ENCODE results near the gene CBX1.
"Not testable (repeated sequence)": the region's sequence is repeated elsewhere in the genome, so short reads cannot be mapped to it uniquely, and the experiment has no call there.

CBX1 gene

DNA sequence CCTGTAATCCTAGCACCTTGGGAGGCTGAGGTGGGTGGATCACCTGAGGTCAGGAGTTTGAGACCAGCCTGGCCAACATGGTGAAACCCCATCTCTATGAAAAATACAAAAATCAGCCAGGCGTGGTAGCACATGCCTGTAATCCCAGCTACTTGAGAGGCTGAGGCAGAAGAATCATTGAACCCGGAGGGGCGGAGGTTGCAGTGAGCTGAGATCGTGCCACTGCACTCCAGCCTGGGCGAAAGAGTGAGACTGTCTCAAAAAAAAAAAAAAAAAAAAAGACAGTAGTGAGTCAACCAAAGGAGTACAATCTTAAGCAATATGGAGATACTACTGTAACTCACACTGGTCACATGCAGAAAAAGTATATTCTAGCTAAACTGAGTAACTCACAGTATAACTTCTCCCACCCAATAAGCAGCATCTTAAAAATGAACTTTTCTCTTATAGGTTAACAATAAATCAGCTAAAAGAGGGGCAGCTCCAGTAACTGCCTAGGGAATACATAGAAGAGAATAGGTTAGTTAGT lies 27.6 kb downstream of the CBX1 start:
- DNase-seq (ENCODE audit: low read depth in 2 of 2) = not testable (repeated sequence)

DNA sequence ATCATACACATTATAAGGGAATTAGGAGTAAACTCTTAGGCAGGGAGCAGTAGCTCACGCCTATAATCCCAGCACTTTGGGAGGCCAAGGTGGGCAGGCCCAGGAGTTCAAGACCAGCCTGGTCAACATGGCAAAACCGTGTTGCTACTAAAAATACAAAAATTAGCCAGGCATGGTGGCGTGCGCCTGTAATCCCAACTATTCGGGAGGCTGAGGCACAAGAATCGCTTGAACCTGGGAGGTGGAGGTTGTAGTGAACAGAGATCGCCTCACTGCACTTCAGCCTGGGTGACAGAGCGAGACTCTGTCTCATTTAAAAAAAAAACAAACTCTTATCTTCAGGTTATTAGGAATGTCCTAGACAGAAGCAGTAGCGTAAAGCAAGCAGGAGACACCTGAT lies 28.5 kb downstream of the CBX1 start:
- not testable (repeated sequence) for DNase-seq (ENCODE audit: low read depth in 2 of 2)

DNA sequence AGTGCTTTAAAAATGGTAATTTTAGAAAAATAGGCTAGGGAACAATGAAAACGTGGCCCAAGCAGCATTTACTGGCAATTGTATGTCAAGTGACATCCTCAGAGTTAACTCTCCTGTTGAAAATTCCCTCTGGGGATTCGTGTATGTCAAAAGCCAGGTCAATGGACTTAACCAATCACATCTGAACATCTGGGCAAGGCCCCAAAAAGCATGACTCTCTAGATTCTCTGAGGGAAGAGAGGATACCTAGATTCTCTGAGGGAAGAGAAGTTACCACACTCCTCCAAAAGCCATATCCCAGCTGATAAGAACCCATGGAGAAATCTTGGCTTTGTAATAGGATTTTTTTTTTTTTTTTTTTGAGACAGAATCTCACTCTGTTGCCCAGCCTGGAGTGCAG lies 29.6 kb downstream of the CBX1 start:
- no peak for DNase-seq (ENCODE audit: low read depth in 2 of 2)

DNA sequence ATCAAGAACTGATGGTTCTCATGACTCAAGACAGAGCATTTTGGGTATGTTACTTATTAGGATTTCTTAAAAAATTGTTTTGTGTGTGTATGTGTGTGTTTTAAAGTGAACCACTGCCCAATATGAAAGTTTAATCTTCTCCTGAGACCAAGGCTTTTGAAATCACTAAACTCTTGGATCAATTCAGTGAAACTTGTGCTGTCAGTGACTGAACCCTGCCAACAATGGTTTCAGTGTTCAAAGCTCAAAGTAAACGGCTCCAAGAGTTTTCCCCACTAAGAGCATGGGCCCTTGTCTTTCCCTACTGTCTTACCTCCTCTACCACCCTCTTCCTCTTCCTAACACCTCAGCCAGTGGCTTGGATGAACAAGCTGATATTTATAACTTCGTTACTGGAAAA lies 31.1 kb downstream of the CBX1 start:
- no peak for DNase-seq (ENCODE audit: low read depth in 2 of 2)

- no peak for DNase-seq (ENCODE audit: low read depth in 2 of 2)
Observed at GRCh38 chr17:48068491-48068961, 32.8 kb downstream of the CBX1 start.

DNA sequence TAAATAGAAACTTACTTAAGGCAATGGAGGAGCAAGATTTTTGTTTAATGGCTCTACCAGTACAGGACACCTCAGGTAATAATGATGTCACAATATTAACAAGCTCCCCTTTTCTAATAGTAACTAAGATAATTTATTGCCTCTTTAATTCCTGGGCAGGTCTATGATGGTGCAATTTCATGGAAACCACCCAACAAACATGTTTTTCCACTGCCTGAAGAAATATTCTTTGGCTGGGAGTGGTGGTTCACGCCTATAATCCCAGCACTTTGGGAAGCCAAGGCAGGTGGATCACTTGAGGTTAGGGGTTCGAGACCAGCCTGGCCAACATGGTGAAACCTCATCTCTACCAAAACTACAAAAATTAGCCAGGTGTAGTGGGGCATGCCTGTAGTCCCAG lies 33.5 kb downstream of the CBX1 start:
- DNase-seq (ENCODE audit: low read depth in 2 of 2) = not testable (repeated sequence)

- no peak for DNase-seq (ENCODE audit: low read depth in 2 of 2)
Observed at GRCh38 chr17:48067245-48067644, 34.0 kb downstream of the CBX1 start.

DNA sequence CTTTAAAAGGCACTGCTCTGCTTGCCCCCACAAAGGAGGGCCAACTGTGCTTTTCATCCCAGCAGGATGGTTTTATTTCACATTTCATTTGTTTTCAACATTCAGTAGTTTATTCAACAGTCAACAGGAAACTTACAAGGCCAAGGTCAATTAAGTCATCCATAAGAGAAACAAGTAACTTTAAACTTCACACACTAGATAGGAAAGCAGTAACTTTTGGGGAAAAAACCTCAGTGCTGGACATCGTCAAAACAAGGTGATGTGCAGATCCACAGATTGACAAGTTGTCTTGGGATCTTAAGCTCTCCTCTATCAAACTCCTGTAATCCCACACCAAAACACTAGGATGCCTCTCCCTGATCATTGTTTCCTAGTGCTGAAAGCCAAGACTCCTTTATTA lies 34.6 kb downstream of the CBX1 start:
- no peak for DNase-seq (ENCODE audit: low read depth in 2 of 2)

DNA sequence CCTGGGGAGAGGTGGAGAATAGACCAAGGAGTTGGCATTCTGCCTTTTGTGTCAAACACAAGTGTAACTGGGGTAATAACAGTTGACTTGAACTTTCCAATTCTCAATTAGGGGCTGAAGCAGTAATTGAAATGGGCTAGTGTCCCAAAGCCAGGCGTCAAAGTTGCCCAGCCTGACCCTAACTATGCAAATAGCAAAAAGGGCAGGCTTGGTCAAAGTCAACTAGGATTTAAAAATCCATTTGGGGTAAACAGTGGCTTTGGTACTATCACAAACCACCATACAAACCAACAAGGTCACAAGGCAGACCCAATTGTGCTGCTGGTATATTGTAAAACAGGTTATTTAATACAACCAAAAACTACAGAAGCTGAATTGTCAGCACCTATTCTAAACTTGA lies 35.1 kb downstream of the CBX1 start:
- DNase-seq (ENCODE audit: low read depth in 2 of 2) = no peak

GRCh38 chr17:48064638-48065037 lies 36.6 kb downstream of the CBX1 start:
- DNase-seq (ENCODE audit: low read depth in 2 of 2) = no peak

DNA sequence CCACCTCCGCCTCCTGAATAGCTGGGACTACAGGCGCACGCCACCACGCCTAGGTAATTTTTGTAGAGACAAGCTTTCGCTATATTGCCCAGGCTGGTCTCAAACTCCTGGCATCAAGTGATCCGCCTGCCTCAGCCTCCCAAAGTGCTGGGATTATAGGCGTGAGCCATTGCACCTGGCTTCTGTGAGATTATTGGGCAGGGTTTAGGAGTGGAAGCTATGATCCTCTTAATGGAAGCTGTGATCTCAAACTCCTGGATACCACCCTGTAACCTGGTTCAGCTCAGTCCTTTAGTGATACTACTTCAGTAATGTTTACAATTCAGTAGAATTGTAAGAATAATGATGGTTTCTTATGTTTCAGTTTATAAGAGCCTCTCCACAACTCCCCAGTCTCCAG lies 39.0 kb downstream of the CBX1 start:
- DNase-seq (ENCODE audit: low read depth in 2 of 2) = no peak

DNA sequence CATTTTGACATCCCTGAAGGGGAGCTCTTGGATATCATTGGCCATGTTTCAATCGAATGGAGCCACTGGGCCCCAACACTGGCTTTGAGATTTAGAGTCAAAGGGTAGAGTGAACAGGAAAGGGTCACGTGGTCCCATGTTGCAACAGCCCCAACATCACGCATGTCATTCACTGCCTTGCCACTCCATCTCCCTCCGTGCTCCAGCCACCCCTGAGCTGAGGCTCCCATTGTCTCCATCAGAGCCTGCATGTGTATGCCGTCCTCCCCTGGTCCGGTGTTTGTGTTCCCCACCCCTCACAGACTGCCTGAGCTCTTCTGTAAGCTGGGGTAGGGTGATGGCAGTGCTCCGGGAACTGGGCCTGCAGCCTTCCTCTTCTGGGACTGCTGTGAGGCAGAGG lies 41.0 kb downstream of the CBX1 start:
- DNase-seq (ENCODE audit: low read depth in 2 of 2) = no peak

GRCh38 chr17:48059125-48059668 lies 42.1 kb downstream of the CBX1 start:
- DNase-seq (ENCODE audit: low read depth in 2 of 2) = no peak

DNA sequence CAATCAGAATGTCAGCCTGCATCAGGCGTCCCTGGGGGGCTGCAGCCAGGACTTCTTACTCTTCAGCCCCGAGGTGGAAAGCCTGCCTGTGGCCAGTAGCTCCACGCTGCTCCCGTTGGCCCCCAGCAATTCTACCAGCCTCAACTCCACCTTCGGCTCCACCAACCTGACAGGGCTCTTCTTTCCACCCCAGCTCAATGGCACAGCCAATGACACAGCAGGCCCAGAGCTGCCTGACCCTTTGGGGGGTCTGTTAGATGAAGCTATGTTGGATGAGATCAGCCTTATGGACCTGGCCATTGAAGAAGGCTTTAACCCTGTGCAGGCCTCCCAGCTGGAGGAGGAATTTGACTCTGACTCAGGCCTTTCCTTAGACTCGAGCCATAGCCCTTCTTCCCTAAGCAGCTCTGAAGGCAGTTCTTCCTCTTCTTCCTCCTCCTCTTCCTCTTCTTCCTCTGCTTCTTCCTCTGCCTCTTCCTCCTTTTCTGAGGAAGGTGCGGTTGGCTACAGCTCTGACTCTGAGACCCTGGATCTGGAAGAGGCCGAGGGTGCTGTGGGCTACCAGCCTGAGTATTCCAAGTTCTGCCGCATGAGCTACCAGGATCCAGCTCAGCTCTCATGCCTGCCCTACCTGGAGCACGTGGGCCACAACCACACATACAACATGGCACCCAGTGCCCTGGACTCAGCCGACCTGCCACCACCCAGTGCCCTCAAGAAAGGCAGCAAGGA lies 42.7 kb downstream of the CBX1 start:
- DNase-seq (ENCODE audit: low read depth in 2 of 2) = no peak

GRCh38 chr17:48057626-48058025 lies 43.7 kb downstream of the CBX1 start:
- DNase-seq (ENCODE audit: low read depth in 2 of 2) = no peak

DNA sequence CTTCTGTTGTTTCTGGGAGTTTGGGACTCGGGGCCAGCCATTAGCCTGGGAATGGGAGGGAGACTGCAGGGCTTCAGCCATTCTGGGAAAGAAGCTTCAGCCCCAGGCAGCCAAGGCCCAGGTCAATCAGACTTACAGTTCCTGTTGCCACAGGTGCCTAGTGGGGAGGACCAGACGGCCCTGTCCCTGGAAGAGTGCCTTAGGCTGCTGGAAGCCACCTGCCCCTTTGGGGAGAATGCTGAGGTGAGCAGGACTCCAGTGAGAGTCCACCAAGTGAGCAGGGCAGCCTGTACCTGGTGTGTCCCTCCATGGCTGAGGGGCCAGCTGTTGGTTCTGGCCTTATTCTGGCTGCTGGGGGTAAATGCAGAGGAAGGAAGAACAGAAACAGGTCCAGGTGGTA lies 44.4 kb downstream of the CBX1 start:
- DNase-seq (ENCODE audit: low read depth in 2 of 2) = no peak

- DNase-seq (ENCODE audit: low read depth in 2 of 2) = no peak
Observed at GRCh38 chr17:48056246-48056745, 45.0 kb downstream of the CBX1 start.

GRCh38 chr17:48055531-48056245 lies 45.6 kb downstream of the CBX1 start:
- DNase-seq (ENCODE audit: low read depth in 2 of 2) = no peak

- DNase-seq (ENCODE audit: low read depth in 2 of 2) = no peak
Observed at GRCh38 chr17:48054238-48055185, 46.8 kb downstream of the CBX1 start.

DNA sequence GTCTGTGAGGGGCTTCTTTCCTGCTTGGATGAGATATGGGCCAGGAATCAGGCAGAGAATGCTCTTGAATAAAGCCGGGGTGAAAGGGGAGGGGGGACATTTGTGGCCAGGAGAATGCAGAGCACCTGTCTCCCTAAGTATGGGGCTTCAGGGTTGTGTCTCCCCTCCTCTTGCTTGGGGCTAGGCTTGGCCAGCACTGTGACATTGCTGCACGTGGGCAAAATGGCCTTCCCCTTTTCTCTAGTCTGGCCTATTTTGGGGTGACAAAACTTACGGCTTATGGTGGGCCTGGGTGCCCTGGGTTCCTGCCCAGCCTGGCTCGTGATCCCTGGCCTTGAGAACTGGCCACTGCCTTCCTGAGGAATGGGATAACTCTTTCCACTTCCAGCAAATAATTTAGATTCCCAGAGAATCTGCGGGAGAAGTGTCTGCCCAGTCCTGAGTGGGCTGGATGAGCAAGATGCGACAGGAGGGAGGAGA lies 47.5 kb downstream of the CBX1 start:
- no peak for DNase-seq (ENCODE audit: low read depth in 2 of 2)

Measured in stimulated activated CD8-positive, alpha-beta memory T cell treated with anti-CD3 and anti-CD28 coated beads, Interleukin-7, amount 100 ng/mL, for 1 hour (primary cell).